Spleen (tissue), 7 donors: ENCODE results near the gene ADAP1.

ENCODE experiments used
- POLR2AphosphoS5 ChIP-seq, 3 donors: sonication (generic); formaldehyde crosslinking; IDR thresholded peaks; one replicate each; pipeline ENCODE4 v1.5.1; 2017; ENCODE audit warnings: antibody characterized with exemption in 3 of 3
- TF ChIP-seq, protein P1 (sequence below), 11 experiments: fragments of 200-600 bp in 7 of 11; fragments of 450-650 bp in 4 of 11; sonication (generic) in 4 of 11; IDR thresholded peaks in 8 of 11; conservative IDR thresholded peaks in 3 of 11; 1 replicate in 7 of 11; 2 replicates in 4 of 11; pipeline versions ENCODE4 v1.4.0 to v1.8.0; 2016 to 2021; ENCODE audit warnings: antibody characterized with exemption in 11 of 11, inconsistent platforms in 4 of 11, mild to moderate bottlenecking in 1 of 11
- donor health status: DM: no; HTN: no; CAD: no; lungs with moderate emphysema.
- donor health status: DM: no; HTN: no; CAD: no.
- donor health status: DM: no; HTN: no; CAD: no.

GRCh38 chr7:987909-988308 is 33.4 kb upstream of the ADAP1 start:
- no peak for TF ChIP-seq POLR2AphosphoS5 (IDR thresholded peaks at IDR 0.05)
- TF ChIP-seq, protein P1, sequence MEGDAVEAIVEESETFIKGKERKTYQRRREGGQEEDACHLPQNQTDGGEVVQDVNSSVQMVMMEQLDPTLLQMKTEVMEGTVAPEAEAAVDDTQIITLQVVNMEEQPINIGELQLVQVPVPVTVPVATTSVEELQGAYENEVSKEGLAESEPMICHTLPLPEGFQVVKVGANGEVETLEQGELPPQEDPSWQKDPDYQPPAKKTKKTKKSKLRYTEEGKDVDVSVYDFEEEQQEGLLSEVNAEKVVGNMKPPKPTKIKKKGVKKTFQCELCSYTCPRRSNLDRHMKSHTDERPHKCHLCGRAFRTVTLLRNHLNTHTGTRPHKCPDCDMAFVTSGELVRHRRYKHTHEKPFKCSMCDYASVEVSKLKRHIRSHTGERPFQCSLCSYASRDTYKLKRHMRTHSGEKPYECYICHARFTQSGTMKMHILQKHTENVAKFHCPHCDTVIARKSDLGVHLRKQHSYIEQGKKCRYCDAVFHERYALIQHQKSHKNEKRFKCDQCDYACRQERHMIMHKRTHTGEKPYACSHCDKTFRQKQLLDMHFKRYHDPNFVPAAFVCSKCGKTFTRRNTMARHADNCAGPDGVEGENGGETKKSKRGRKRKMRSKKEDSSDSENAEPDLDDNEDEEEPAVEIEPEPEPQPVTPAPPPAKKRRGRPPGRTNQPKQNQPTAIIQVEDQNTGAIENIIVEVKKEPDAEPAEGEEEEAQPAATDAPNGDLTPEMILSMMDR (IDR thresholded peaks at IDR 0.05 in 8 of 11, conservative IDR thresholded peaks at IDR 0.05 in 3 of 11): no peak
